ENCODE data around the gene TCF7L1.

DNA sequence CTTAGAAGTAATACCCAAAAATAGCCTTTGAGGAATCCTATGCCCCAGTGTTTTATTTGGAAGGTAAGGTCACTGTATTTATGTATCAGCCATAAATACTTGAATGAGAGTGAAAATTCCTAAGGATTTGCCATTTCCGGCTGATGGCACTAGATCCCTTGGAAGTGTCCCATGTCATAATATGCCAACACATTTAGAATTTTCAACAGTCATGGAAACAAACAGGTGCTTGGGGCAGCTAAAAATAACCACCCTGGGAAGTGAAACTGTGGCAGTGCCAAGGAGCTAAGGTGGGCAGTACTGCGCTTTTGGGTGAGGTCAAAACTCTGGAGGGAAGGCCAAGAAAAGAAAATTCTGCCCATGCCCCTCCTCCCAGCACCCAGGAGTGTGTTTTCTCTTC lies 80.2 kb downstream of the TCF7L1 start:
- TF ChIP-seq CTCF (IDR thresholded peaks at IDR 0.05): no peak
- no peak for TF ChIP-seq POLR2A (IDR thresholded peaks at IDR 0.05)

All from esophagus squamous epithelium (tissue), 4 donors.